GM19467 (cell line): ENCODE data around the gene UBTD1.
"Not testable (repeated sequence)": the region's sequence is repeated elsewhere in the genome, so short reads cannot be mapped to it uniquely, and the experiment has no call there.

ENCODE experiments used
- ATAC-seq: cut with Tn5 transposase; IDR thresholded peaks from one replicate; pipeline ENCODE4 v1.9.1; 2021; ENCODE audit warnings: mild to moderate bottlenecking, moderate library complexity; ENCODE audit not compliant: unreplicated experiment

UBTD1 gene

GRCh38 chr10:97498841-97499560, at the start of gene UBTD1:
Gene UBTD1, plus strand, starts transcription at chr10:97498924. Its CDS starts 280 bp downstream, at chr10:97499204.
- peak; percentile 0 for ATAC-seq

GRCh38 chr10:97450828-97451227, 47.9 kb upstream of the UBTD1 start:
- no peak for ATAC-seq

- ATAC-seq = no peak
Observed at GRCh38 chr10:97451605-97452004, 47.1 kb upstream of the UBTD1 start.

GRCh38 chr10:97452352-97452751, 46.4 kb upstream of the UBTD1 start:
- ATAC-seq = no peak

- no peak for ATAC-seq
Observed at GRCh38 chr10:97454330-97455036, 44.2 kb upstream of the UBTD1 start.

- no peak for ATAC-seq
Observed at GRCh38 chr10:97456034-97456685, 42.6 kb upstream of the UBTD1 start.

- ATAC-seq = no peak
Observed at GRCh38 chr10:97456686-97457065, 42.0 kb upstream of the UBTD1 start.

GRCh38 chr10:97459111-97459510, 39.6 kb upstream of the UBTD1 start:
- no peak for ATAC-seq

GRCh38 chr10:97459933-97460332, 38.8 kb upstream of the UBTD1 start:
- ATAC-seq = no peak

GRCh38 chr10:97462309-97462708, 36.4 kb upstream of the UBTD1 start:
- ATAC-seq = no peak

GRCh38 chr10:97463363-97464132, 35.2 kb upstream of the UBTD1 start:
- ATAC-seq = no peak

- no peak for ATAC-seq
Observed at GRCh38 chr10:97464226-97464625, 34.5 kb upstream of the UBTD1 start.

- no peak for ATAC-seq
Observed at GRCh38 chr10:97465982-97466381, 32.7 kb upstream of the UBTD1 start.

- ATAC-seq = no peak
Observed at GRCh38 chr10:97466755-97467154, 32.0 kb upstream of the UBTD1 start.

- ATAC-seq = no peak
Observed at GRCh38 chr10:97468162-97468561, 30.6 kb upstream of the UBTD1 start.

- ATAC-seq = not testable (repeated sequence)
Observed at GRCh38 chr10:97468781-97469180, 29.9 kb upstream of the UBTD1 start.

GRCh38 chr10:97474918-97475317, 23.8 kb upstream of the UBTD1 start:
- ATAC-seq = no peak

- ATAC-seq = no peak
Observed at GRCh38 chr10:97475936-97476594, 22.7 kb upstream of the UBTD1 start.

- ATAC-seq = not testable (repeated sequence)
Observed at GRCh38 chr10:97479410-97479809, 19.3 kb upstream of the UBTD1 start.

- ATAC-seq = no peak
Observed at GRCh38 chr10:97479939-97480338, 18.8 kb upstream of the UBTD1 start.

GRCh38 chr10:97481071-97481470, 17.7 kb upstream of the UBTD1 start:
- ATAC-seq = no peak
